Measurements from ENCODE around the gene LRRC9.
"Not testable (repeated sequence)": the region's sequence is repeated elsewhere in the genome, so short reads cannot be mapped to it uniquely, and the experiment has no call there.

Gene LRRC9

GRCh38 chr14:60008042-60008441, 88.1 kb downstream of the LRRC9 start:
- H3K9me2 ChIP-seq (replicated peaks; ENCODE audit: insufficient read depth, low read length), result no peaks in the 10 kb centered on the region
- H3K27me3 ChIP-seq (replicated peaks; ENCODE audit: insufficient read depth, low read length), result no peaks in the 10 kb centered on the region
- H3K4me3 ChIP-seq (ENCODE audit: low read length), result no peak overlapping the region
- no peaks in the 10 kb centered on the region for H3K36me3 ChIP-seq (replicated peaks; ENCODE audit: insufficient read depth, low read length)
- H3K9ac ChIP-seq (ENCODE audit: low read length), result no peak overlapping the region
- no peak for TF ChIP-seq CTCF (IDR thresholded peaks at IDR 0.05; ENCODE audit: low read length)
- H3K4me1 ChIP-seq (ENCODE audit: low read length), result no peaks in the 10 kb centered on the region
- no peaks in the 10 kb centered on the region for H3K9me3 ChIP-seq (replicated peaks; ENCODE audit: insufficient read depth, low read length)
- H4K20me1 ChIP-seq (ENCODE audit: insufficient read depth, low read length), result no peaks in the 10 kb centered on the region
- no peak overlapping the region for H3K27ac ChIP-seq (ENCODE audit: low read length)
- no peak overlapping the region for H2AFZ ChIP-seq (ENCODE audit: low read length)
- no peaks in the 10 kb centered on the region for H3K79me2 ChIP-seq (ENCODE audit: low read length)
- no peak overlapping the region for H3K4me2 ChIP-seq (ENCODE audit: low read depth, low read length)
- no peaks in the 10 kb centered on the region for H3F3A ChIP-seq (ENCODE audit: insufficient read depth, low read length)
- DNase-seq, result no peak

- not testable (repeated sequence) for H3K4me2 ChIP-seq (ENCODE audit: low read depth, low read length); DNase-seq; H4K20me1 ChIP-seq (ENCODE audit: insufficient read depth, low read length); H3K36me3 ChIP-seq (replicated peaks; ENCODE audit: insufficient read depth, low read length); H3K9me2 ChIP-seq (replicated peaks; ENCODE audit: insufficient read depth, low read length); H3K9ac ChIP-seq (ENCODE audit: low read length); H3K4me1 ChIP-seq (ENCODE audit: low read length); H2AFZ ChIP-seq (ENCODE audit: low read length); H3F3A ChIP-seq (ENCODE audit: insufficient read depth, low read length); H3K9me3 ChIP-seq (replicated peaks; ENCODE audit: insufficient read depth, low read length); H3K27ac ChIP-seq (ENCODE audit: low read length); H3K4me3 ChIP-seq (ENCODE audit: low read length); H3K27me3 ChIP-seq (replicated peaks; ENCODE audit: insufficient read depth, low read length); H3K79me2 ChIP-seq (ENCODE audit: low read length)
Measured at GRCh38 chr14:60010263-60010662, 90.3 kb downstream of the LRRC9 start.

- no peaks in the 10 kb centered on the region for H3K9me2 ChIP-seq (replicated peaks; ENCODE audit: insufficient read depth, low read length)
- H3K36me3 ChIP-seq (replicated peaks; ENCODE audit: insufficient read depth, low read length), result no peaks in the 10 kb centered on the region
- H3K27ac ChIP-seq (ENCODE audit: low read length), result no peak overlapping the region
- H3F3A ChIP-seq (ENCODE audit: insufficient read depth, low read length), result no peaks in the 10 kb centered on the region
- no peaks in the 10 kb centered on the region for H3K4me1 ChIP-seq (ENCODE audit: low read length)
- no peaks in the 10 kb centered on the region for H3K79me2 ChIP-seq (ENCODE audit: low read length)
- H3K4me3 ChIP-seq (ENCODE audit: low read length), result no peak overlapping the region
- DNase-seq, result no peak
- TF ChIP-seq CTCF (IDR thresholded peaks at IDR 0.05; ENCODE audit: low read length), result no peak
- TF ChIP-seq EZH2 (optimal IDR thresholded peaks at IDR 0.05; ENCODE audit: low read depth, low read length), result no peak
- no peak for TF ChIP-seq EZH2phosphoT487 (IDR thresholded peaks at IDR 0.05; ENCODE audit: low read length)
- H3K4me2 ChIP-seq (ENCODE audit: low read depth, low read length), result no peak overlapping the region
- H2AFZ ChIP-seq (ENCODE audit: low read length), result no peak overlapping the region
- no peaks in the 10 kb centered on the region for H4K20me1 ChIP-seq (ENCODE audit: insufficient read depth, low read length)
- no peaks in the 10 kb centered on the region for H3K9me3 ChIP-seq (replicated peaks; ENCODE audit: insufficient read depth, low read length)
- H3K27me3 ChIP-seq (replicated peaks; ENCODE audit: insufficient read depth, low read length), result no peaks in the 10 kb centered on the region
- H3K9ac ChIP-seq (ENCODE audit: low read length), result no peak overlapping the region
Measured at GRCh38 chr14:60014402-60014801, 94.5 kb downstream of the LRRC9 start.

- H3K9ac ChIP-seq (ENCODE audit: low read length), result no peak overlapping the region
- no peak overlapping the region for H3K4me2 ChIP-seq (ENCODE audit: low read depth, low read length)
- H3K4me1 ChIP-seq (ENCODE audit: low read length), result no peaks in the 10 kb centered on the region
- DNase-seq, result no peak
- H3K79me2 ChIP-seq (ENCODE audit: low read length), result no peaks in the 10 kb centered on the region
- no peaks in the 10 kb centered on the region for H3F3A ChIP-seq (ENCODE audit: insufficient read depth, low read length)
- no peaks in the 10 kb centered on the region for H3K27me3 ChIP-seq (replicated peaks; ENCODE audit: insufficient read depth, low read length)
- H2AFZ ChIP-seq (ENCODE audit: low read length), result no peak overlapping the region
- H3K27ac ChIP-seq (ENCODE audit: low read length), result no peak overlapping the region
- H3K4me3 ChIP-seq (ENCODE audit: low read length), result no peak overlapping the region
- no peaks in the 10 kb centered on the region for H3K9me3 ChIP-seq (replicated peaks; ENCODE audit: insufficient read depth, low read length)
- H3K36me3 ChIP-seq (replicated peaks; ENCODE audit: insufficient read depth, low read length), result no peaks in the 10 kb centered on the region
- H3K9me2 ChIP-seq (replicated peaks; ENCODE audit: insufficient read depth, low read length), result no peaks in the 10 kb centered on the region
- no peak for TF ChIP-seq EZH2phosphoT487 (IDR thresholded peaks at IDR 0.05; ENCODE audit: low read length)
- TF ChIP-seq EZH2 (optimal IDR thresholded peaks at IDR 0.05; ENCODE audit: low read depth, low read length), result no peak
- no peak for TF ChIP-seq CTCF (IDR thresholded peaks at IDR 0.05; ENCODE audit: low read length)
- no peaks in the 10 kb centered on the region for H4K20me1 ChIP-seq (ENCODE audit: insufficient read depth, low read length)
Measured at GRCh38 chr14:60021619-60022018, 101.7 kb downstream of the LRRC9 start.

Measured in MM.1S (cell line).